Thoracic aorta (tissue), 2 donors: ENCODE data around the gene HMGCL. TPM values are rescaled to one million over a fixed set of nuclear protein-coding genes. Genes with fewer than 3 reads are reported as not detected.

ENCODE experiments used
- ATAC-seq: fragments of 150-250 bp; one replicate; pipeline ENCODE4 v1.8.0; 2017; ENCODE audit warnings: low read depth; ENCODE audit not compliant: insufficient number of reproducible peaks, low FRiP score
- DNase-seq: peaks from one replicate; pipeline ENCODE4 v3.0.0-alpha.2; 2020; ENCODE audit warnings: low spot score
- H3K27ac ChIP-seq, 2 donors: fragments of 200-600 bp; sonication (generic); 1 replicate in 1 of 2; 2 replicates in 1 of 2; pipeline ENCODE4 v1.5.1; 2016; ENCODE audit warnings: mild to moderate bottlenecking in 2 of 2, moderate library complexity in 2 of 2
- H3K27me3 ChIP-seq: fragments of 200-600 bp; sonication (generic); replicated peaks from 2 replicates; pipeline ENCODE4 v1.6.0; 2016; ENCODE audit warnings: mild to moderate bottlenecking; ENCODE audit not compliant: insufficient read depth
- H3K36me3 ChIP-seq: fragments of 200-600 bp; sonication (generic); one replicate; pipeline ENCODE4 v1.5.1; 2016
- H3K4me1 ChIP-seq, 2 donors: fragments of 200-600 bp; sonication (generic); 1 replicate in 1 of 2; 2 replicates in 1 of 2; pipeline versions ENCODE4 v1.5.1 to v1.6.0; 2016; ENCODE audit warnings: low read depth in 2 of 2, mild to moderate bottlenecking in 1 of 2; ENCODE audit not compliant: control insufficient read depth in 1 of 2
- H3K4me3 ChIP-seq: fragments of 200-600 bp; sonication (generic); 2 replicates; pipeline ENCODE4 v1.5.1; 2016; ENCODE audit warnings: mild to moderate bottlenecking
- H3K9me3 ChIP-seq: fragments of 200-600 bp; sonication (generic); 2 replicates; pipeline ENCODE4 v1.5.1; 2016
- CTCF ChIP-seq: fragments of 200-600 bp; sonication (generic); IDR thresholded peaks from one replicate; pipeline ENCODE4 v1.5.1; 2019; ENCODE audit warnings: antibody characterized with exemption
- total RNA-seq, 2 donors: library from RNA; depleted of rRNA; stranded (reverse); fragments of >200 nt; gene quantifications; one replicate each; pipeline versions ENCODE4 v1.1.0 to v1.2.3, GENCODE V29; 2016

HMGCL gene
- total RNA-seq, 2 donors from 2014 or later, result 27.6 to 31.7 TPM

DNA sequence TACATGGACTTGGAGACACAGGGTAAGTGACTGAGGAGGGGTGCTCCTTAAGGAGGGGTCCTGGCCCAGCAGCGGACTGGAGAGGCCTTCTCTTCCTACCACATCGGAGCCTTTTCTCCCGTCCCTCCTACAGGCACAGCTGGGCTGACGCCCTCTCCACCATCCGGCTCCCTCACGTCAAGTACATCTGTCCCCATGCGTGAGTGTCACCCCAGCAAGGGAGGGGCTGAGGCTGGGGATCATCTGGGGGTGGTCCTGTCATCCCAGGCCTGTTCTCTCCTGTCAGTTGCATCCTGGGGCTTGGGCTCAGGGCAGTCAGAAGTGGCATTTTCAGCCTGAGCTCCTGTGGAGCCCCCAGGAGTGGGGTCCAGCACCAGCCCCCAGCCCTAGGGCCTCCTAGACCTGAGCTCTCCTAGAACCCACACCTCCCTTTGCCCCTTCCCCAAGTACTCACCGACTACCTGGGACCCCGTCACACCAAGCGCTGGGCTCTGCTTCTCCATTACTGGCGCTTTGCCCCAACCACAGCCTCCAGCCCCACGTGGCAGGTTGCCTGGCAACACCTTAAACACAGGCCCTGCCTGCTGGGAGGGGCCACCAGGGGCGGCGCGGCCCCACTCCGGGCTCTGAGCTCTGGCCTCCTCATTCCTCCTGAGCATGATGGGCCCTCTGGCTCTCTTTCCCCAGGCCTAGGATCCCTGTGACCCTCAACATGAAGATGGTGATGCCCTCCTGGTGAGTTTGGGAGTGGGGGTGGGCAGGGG, 32.0 kb downstream of the HMGCL start:
- no peaks in the 10 kb centered on the region for H3K27me3 ChIP-seq
- peaks cover 15% of the 10 kb centered on the region for H3K36me3 ChIP-seq
- no peaks in the 10 kb centered on the region for H3K9me3 ChIP-seq
- peaks cover 18 to 31% of the 10 kb centered on the region in 2 donors for H3K4me1 ChIP-seq
- no peak for ATAC-seq
- no peak overlapping the region for H3K4me3 ChIP-seq
- no peak overlapping the region for H3K27ac ChIP-seq
- no peak for DNase-seq
- no peak for TF ChIP-seq CTCF

DNA sequence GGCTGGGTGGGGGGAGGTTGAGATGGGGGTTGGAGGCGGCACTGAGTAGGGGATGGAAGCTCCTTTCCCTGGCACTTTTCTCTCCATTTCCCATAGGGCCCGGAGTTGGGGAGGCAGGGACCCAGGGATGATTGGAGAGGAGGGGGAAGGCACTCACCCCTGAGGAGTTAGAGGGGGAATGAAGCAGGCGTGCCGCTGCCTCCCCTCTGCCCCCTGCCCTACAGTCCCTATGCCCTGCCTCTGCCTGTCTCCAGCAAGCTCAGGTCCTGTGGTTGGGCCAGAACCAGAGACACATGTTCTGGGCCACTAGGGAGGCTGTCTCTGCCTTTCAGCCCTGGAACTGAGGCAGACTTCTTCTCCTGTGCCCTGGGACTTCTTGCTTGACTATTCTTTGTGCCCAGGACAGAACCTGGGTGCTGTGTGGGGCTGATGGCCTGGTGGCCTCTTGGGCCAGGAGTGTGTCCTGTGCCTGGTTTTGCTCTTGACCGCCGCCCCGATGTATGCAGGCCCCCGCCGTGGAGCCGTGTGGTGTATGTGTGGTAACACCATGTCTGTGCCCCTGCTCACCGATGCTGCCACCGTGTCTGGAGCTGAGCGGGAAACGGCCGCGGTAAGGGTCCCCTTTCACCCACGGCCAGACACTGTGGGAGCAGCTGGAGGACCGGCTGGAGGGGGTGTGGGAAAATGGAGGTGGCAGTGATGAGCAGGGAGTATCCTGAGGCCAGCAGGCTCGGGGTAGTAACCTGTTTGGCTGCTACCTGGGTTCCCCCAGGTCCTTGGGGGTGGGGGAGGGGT, 32.9 kb downstream of the HMGCL start:
- no peak for TF ChIP-seq CTCF
- Histone ChIP-seq H3K36me3 (peaks cover 21% of the 10 kb centered on the region), H3K9me3 (no peaks in the 10 kb centered on the region), H3K27ac (no peak overlapping the region), H3K4me1 (peaks cover 18 to 31% of the 10 kb centered on the region in 2 donors), H3K4me3 (peak overlapping the region; percentile 86), H3K27me3 (no peaks in the 10 kb centered on the region)
- no peak for ATAC-seq
- DNase-seq, result no peak

DNA sequence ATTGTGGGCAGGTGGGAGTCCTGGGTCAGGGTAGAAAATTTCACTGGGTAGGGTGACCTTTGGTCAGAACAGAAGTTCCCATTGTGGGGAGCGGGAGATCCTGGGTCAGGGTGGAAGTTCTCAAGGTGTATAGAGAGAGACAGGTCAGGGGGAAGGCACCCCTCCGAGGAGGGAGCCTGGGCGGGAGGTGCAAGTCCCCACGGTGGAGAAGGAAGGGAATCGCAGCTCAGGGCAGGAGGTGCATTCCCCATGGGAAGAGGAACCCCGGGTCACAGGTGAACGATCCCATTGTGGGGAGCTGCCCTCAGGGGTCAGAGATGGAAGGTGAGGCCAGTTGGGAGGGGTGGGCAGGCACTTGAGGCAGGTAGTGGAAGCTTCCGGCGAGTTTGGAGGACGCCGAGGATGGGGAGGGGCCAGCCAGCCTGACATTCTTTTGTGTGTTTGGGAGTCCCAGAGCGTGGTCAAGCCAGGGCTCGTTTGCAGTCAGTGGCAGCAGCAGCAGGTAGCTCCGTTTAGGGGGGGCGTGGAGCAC, 33.6 kb downstream of the HMGCL start:
- peak overlapping the region; percentile 86 for H3K4me3 ChIP-seq
- no peaks in the 10 kb centered on the region for H3K27me3 ChIP-seq
- TF ChIP-seq CTCF, result no peak
- peaks cover 21% of the 10 kb centered on the region for H3K36me3 ChIP-seq
- ATAC-seq (no peak), DNase-seq (no peak)
- H3K4me1 ChIP-seq, result peaks cover 18 to 31% of the 10 kb centered on the region in 2 donors
- peak overlapping the region; percentile 24 to 54 for H3K27ac ChIP-seq
- no peaks in the 10 kb centered on the region for H3K9me3 ChIP-seq

DNA sequence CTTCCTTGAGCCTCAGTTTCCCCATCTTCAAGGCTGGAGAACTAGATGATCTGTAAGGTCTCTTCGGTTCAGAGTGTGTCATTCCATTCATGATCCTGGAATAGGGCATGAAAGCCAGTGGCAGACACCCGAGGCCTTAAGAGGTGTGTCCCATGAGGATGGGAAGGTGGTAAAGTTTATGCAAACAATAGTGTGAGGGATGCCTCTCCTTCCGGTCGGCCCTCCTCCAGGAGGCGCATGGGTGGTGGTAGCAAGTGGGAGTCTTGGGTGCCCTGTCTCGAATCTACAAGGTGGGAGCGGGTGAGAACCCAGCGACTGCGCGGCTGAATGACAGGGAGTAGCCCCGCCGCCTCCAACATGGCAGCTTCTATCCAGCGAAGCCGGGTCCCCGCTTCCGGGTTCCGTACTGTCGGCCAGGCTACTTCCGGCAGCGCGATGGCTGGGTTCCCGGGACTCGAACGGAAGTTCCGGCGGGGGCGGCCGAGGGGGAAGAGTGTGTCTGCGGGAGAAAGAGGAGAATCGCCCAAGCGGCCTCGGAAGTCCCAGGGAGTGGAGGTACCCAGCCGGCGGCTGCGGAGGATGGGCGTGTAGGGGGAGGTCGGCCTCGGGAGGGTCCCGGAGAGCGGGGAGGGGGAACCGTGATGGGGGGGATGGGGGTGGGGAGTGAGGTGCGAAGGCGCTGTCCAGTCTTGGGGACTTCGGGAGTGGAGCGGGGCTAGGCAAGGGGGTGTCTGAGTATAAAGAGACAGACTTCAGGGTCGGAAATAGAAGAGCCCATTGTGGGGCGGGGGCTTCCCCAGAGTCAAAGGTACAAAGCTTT, 34.3 kb downstream of the HMGCL start, which contains the start of gene LYPLA2:
Gene LYPLA2 (plus strand): TSS at position 450 of the 820 bp plus-strand sequence. CDS start 1,538 bp downstream, outside the sequence.
- Histone ChIP-seq H3K27ac (peak within 1 kb of the TSS; percentile 35 to 54), H3K36me3 (peaks cover 24% of the 10 kb centered on the region), H3K27me3 (no peaks in the 10 kb centered on the region), H3K4me3 (peak within 1 kb of the TSS; percentile 86), H3K4me1 (peaks cover 18 to 31% of the 10 kb centered on the region in 2 donors), H3K9me3 (no peaks in the 10 kb centered on the region)
- DNase-seq (peak; percentile 83), ATAC-seq (peak; percentile 73)
- TF ChIP-seq CTCF, result no peak
